ENCODE results near the gene NBEAL2.
A peak's percentile ranks its signal among the peaks of the same experiment; 100 is the strongest.

Gene NBEAL2

DNA sequence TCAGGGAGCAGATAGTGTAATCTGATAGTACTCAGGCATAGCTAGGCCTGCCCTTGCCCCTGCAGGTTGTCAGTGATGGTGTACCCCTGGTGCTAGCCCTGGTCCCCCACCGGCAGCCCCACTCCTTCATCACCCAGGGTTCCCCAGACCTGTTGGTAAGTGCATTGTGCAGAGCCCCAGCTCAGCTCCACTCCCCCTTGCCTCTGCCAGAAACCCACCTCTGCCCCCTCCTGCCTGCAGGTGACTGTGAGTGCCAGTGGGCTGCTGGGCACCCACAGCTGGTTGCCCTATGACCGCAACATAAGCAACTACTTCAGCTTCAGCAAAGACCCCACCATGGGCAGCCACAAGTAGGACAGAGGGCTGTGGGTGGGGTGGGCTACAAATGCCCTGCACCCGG lies 27.5 kb downstream of the NBEAL2 start:
- H3K36me3 ChIP-seq: peaks cover 37% of the 10 kb centered on the region
- TF ChIP-seq, protein P1, sequence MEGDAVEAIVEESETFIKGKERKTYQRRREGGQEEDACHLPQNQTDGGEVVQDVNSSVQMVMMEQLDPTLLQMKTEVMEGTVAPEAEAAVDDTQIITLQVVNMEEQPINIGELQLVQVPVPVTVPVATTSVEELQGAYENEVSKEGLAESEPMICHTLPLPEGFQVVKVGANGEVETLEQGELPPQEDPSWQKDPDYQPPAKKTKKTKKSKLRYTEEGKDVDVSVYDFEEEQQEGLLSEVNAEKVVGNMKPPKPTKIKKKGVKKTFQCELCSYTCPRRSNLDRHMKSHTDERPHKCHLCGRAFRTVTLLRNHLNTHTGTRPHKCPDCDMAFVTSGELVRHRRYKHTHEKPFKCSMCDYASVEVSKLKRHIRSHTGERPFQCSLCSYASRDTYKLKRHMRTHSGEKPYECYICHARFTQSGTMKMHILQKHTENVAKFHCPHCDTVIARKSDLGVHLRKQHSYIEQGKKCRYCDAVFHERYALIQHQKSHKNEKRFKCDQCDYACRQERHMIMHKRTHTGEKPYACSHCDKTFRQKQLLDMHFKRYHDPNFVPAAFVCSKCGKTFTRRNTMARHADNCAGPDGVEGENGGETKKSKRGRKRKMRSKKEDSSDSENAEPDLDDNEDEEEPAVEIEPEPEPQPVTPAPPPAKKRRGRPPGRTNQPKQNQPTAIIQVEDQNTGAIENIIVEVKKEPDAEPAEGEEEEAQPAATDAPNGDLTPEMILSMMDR (IDR thresholded peaks at IDR 0.05; ENCODE audit: low read depth, low read length): no peak
- H3K27ac ChIP-seq: no peak overlapping the region
- no peak for DNase-seq
- H3K9me3 ChIP-seq (ENCODE audit: severe bottlenecking): no peaks in the 10 kb centered on the region
- no peaks in the 10 kb centered on the region for H3K27me3 ChIP-seq (ENCODE audit: insufficient read depth, low read depth, severe bottlenecking)
- no peak overlapping the region for H3K4me3 ChIP-seq (ENCODE audit: low read depth, low read length)

DNA sequence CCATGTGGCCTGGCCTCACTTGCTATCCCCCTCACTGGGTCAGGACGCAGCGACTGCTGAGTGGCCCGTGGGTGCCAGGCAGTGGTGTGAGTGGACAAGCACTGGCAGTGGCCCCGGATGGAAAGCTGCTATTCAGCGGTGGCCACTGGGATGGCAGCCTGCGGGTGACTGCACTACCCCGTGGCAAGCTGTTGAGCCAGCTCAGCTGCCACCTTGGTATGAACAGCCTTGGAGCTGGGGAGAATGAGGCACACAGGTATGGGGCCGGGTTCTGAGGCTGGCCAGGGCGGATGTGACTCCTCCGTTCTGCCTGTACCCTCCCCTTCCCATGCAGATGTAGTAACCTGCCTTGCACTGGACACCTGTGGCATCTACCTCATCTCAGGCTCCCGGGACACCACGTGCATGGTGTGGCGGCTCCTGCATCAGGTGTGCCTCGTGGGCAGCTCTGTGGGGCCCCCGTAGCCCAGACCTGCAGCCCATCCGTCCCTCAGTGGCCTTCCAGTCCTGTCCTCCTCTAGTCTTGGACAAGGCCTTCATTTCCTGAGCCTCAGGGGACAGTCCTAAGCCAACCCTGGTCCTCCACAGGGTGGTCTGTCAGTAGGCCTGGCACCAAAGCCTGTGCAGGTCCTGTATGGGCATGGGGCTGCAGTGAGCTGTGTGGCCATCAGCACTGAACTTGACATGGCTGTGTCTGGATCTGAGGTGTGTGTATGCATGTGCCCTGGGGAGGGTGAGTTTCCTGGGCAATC lies 28.2 kb downstream of the NBEAL2 start:
- Histone ChIP-seq H3K27me3 (ENCODE audit: insufficient read depth, low read depth, severe bottlenecking) (no peaks in the 10 kb centered on the region), H3K4me3 (ENCODE audit: low read depth, low read length) (no peak overlapping the region), H3K9me3 (ENCODE audit: severe bottlenecking) (no peaks in the 10 kb centered on the region), H3K27ac (no peak overlapping the region), H3K36me3 (peaks cover 32% of the 10 kb centered on the region)
- DNase-seq: no peak
- TF ChIP-seq, protein P1 (IDR thresholded peaks at IDR 0.05; ENCODE audit: low read depth, low read length): no peak

DNA sequence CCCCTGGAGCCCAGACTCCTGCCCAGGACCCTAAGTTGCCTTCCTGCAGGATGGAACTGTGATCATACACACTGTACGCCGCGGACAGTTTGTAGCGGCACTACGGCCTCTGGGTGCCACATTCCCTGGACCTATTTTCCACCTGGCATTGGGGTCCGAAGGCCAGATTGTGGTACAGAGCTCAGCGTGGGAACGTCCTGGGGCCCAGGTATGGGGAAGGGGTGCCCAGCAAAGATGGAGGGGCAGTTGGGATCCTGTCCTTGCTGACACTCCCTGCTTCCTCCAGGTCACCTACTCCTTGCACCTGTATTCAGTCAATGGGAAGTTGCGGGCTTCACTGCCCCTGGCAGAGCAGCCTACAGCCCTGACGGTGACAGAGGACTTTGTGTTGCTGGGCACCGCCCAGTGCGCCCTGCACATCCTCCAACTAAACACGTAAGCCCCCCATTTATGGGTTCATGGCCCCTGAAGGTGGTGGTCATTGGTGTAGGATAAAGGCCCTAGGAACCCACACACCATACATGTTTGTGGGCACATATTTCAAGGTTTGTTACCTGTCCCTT lies 28.8 kb downstream of the NBEAL2 start:
- no peak overlapping the region for H3K27ac ChIP-seq
- H3K27me3 ChIP-seq (ENCODE audit: insufficient read depth, low read depth, severe bottlenecking): no peaks in the 10 kb centered on the region
- DNase-seq: no peak
- H3K4me3 ChIP-seq (ENCODE audit: low read depth, low read length): no peak overlapping the region
- peaks cover 32% of the 10 kb centered on the region for H3K36me3 ChIP-seq
- TF ChIP-seq, protein P1 (IDR thresholded peaks at IDR 0.05; ENCODE audit: low read depth, low read length): no peak
- H3K9me3 ChIP-seq (ENCODE audit: severe bottlenecking): no peaks in the 10 kb centered on the region

DNA sequence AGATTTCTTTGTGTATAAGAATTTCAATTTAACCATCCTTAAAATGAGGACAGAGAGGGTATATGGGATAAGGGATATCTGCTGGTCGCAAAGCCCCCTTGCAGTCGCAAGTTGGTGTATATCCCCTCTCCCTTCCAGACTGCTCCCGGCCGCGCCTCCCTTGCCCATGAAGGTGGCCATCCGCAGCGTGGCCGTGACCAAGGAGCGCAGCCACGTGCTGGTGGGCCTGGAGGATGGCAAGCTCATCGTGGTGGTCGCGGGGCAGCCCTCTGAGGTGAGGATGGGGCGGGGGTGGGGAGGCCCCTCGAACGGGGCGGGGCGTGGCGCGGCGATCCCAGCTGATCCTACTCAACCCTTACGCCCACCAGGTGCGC lies 29.4 kb downstream of the NBEAL2 start:
- H3K27me3 ChIP-seq (ENCODE audit: insufficient read depth, low read depth, severe bottlenecking): no peaks in the 10 kb centered on the region
- peak overlapping the region; percentile 56 for H3K4me3 ChIP-seq (ENCODE audit: low read depth, low read length)
- peaks cover 32% of the 10 kb centered on the region for H3K36me3 ChIP-seq
- DNase-seq: no peak
- H3K9me3 ChIP-seq (ENCODE audit: severe bottlenecking): no peaks in the 10 kb centered on the region
- TF ChIP-seq, protein P1 (IDR thresholded peaks at IDR 0.05; ENCODE audit: low read depth, low read length): no peak
- peak overlapping the region; percentile 48; the same call in 1 of the 2 replicates for H3K27ac ChIP-seq

DNA sequence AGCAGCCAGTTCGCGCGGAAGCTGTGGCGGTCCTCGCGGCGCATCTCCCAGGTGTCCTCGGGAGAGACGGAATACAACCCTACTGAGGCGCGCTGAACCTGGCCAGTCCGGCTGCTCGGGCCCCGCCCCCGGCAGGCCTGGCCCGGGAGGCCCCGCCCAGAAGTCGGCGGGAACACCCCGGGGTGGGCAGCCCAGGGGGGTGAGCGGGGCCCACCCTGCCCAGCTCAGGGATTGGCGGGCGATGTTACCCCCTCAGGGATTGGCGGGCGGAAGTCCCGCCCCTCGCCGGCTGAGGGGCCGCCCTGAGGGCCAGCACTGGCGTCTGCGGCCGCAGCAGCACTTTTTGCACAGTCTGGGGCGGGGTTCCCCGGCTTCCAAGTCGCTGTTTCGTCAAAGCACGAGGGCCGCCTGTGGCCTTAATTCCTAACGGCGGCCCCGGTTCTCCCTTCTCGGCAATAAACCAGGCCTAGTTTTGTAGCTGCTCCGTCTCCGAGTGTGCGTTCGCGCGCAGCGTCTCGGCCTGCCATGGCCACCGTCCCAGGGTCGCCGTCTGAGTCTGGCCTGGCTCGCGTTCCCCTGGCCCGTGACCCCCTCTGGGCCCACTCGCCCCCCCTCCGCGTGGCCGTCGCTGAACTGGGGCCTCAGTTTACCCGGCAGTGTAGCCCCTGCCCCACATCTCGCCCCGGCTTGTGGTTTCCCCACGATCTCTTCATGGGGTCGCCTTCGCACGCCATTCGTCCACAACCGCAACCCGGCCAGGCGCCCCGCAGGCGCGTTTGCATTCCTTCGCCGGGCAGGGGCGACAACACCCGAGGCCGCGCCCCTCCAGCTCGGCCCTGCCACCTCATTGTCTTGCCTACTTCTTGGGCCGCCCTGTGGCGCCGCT lies 30.0 kb downstream of the NBEAL2 start:
- Histone ChIP-seq H3K36me3 (peaks cover 36% of the 10 kb centered on the region), H3K27ac (peak overlapping the region; percentile 88), H3K9me3 (ENCODE audit: severe bottlenecking) (no peaks in the 10 kb centered on the region), H3K27me3 (ENCODE audit: insufficient read depth, low read depth, severe bottlenecking) (no peaks in the 10 kb centered on the region), H3K4me3 (ENCODE audit: low read depth, low read length) (peak overlapping the region; percentile 56)
- TF ChIP-seq, protein P1 (IDR thresholded peaks at IDR 0.05; ENCODE audit: low read depth, low read length): 0 out of 2 replicates have a peak, but pooled peaks have one; percentile 9
- DNase-seq: peak; percentile 93
